OCI-LY3 (cell line): ENCODE data around the gene AP3S2.

ENCODE experiments used
- H2AFZ ChIP-seq: fragments of 200-600, 300-600 bp; shearing (Covaris generic); 2 replicates; pipeline ENCODE4 v1.6.0; 2014; ENCODE audit warnings: antibody characterized with exemption, low read depth, low read length
- H3K27ac ChIP-seq: fragments of 200-600, 300-600 bp; sonication (generic); 2 replicates; pipeline ENCODE4 v1.5.1; 2014; ENCODE audit warnings: mild to moderate bottlenecking, low read length, moderate library complexity, mixed read lengths
- H3K27me3 ChIP-seq: fragments of 200-600, 300-600 bp; sonication (generic); 2 replicates; pipeline ENCODE4 v1.6.1; 2014; ENCODE audit warnings: low read depth, low read length, mixed read lengths
- H3K36me3 ChIP-seq: fragments of 200-600, 300-600 bp; sonication (generic); replicated peaks from 2 replicates; pipeline ENCODE3; 2014; ENCODE audit warnings: low read depth, low read length, mixed read lengths
- H3K4me1 ChIP-seq: fragments of 300-600, 200-600 bp; sonication (generic); 2 replicates; pipeline ENCODE4 v1.6.1; 2014; ENCODE audit warnings: low read length, mixed read lengths
- H3K4me2 ChIP-seq: fragments of 200-600, 300-600 bp; sonication (generic); 2 replicates; pipeline ENCODE4 v1.6.1; 2014; ENCODE audit warnings: low read length, mixed read lengths
- H3K4me3 ChIP-seq: fragments of 300-600, 200-600 bp; sonication (generic); 2 replicates; pipeline ENCODE4 v1.5.1; 2014; ENCODE audit warnings: antibody characterized with exemption, mild to moderate bottlenecking, low read length, moderate library complexity
- H3K79me2 ChIP-seq: fragments of 300-600, 200-600 bp; shearing (Covaris generic); 2 replicates; pipeline ENCODE4 v1.6.1; 2014; ENCODE audit warnings: mild to moderate bottlenecking, low read length, mixed read lengths
- H3K9ac ChIP-seq: fragments of 300-600, 200-600 bp; shearing (Covaris generic); 2 replicates; pipeline ENCODE4 v1.6.0; 2014; ENCODE audit warnings: mild to moderate bottlenecking, low read length, moderate library complexity
- H3K9me3 ChIP-seq: fragments of 200-600, 300-600 bp; shearing (Covaris generic); 2 replicates; pipeline ENCODE4 v1.6.1; 2014; ENCODE audit warnings: low read length, mixed read lengths; ENCODE audit not compliant: insufficient read depth
- H4K20me1 ChIP-seq: fragments of 200-600, 300-600 bp; sonication (generic); 2 replicates; pipeline ENCODE4 v1.6.1; 2016; ENCODE audit warnings: low read length, mixed read lengths; ENCODE audit not compliant: insufficient read depth
- EZH2phosphoT487 ChIP-seq: fragments of 200-600 bp; shearing (Covaris generic); IDR thresholded peaks from 2 replicates; pipeline ENCODE4 v1.6.1; 2018; ENCODE audit warnings: antibody characterized with exemption, mixed run types, low read depth
- TF ChIP-seq, protein P1 (sequence below): fragments of 200-600, 300-600 bp; sonication (generic); IDR thresholded peaks from 2 replicates; pipeline ENCODE4 v1.5.1; 2014; ENCODE audit warnings: antibody characterized with exemption, low read length, low read depth

The AP3S2 gene

GRCh38 chr15:89830639-89831038 lies 63.2 kb downstream of the AP3S2 start:
- H3K79me2 ChIP-seq: no peaks in the 10 kb centered on the region
- no peak overlapping the region for H3K4me2 ChIP-seq
- H2AFZ ChIP-seq: no peak overlapping the region
- no peaks in the 10 kb centered on the region for H3K27me3 ChIP-seq
- H3K36me3 ChIP-seq: peaks cover 33% of the 10 kb centered on the region
- TF ChIP-seq EZH2phosphoT487: no peak
- H3K9ac ChIP-seq: no peak overlapping the region
- H3K9me3 ChIP-seq: no peaks in the 10 kb centered on the region
- H3K4me1 ChIP-seq: peaks cover 5% of the 10 kb centered on the region
- no peaks in the 10 kb centered on the region for H4K20me1 ChIP-seq
- H3K27ac ChIP-seq: no peak overlapping the region
- H3K4me3 ChIP-seq: no peak overlapping the region

DNA sequence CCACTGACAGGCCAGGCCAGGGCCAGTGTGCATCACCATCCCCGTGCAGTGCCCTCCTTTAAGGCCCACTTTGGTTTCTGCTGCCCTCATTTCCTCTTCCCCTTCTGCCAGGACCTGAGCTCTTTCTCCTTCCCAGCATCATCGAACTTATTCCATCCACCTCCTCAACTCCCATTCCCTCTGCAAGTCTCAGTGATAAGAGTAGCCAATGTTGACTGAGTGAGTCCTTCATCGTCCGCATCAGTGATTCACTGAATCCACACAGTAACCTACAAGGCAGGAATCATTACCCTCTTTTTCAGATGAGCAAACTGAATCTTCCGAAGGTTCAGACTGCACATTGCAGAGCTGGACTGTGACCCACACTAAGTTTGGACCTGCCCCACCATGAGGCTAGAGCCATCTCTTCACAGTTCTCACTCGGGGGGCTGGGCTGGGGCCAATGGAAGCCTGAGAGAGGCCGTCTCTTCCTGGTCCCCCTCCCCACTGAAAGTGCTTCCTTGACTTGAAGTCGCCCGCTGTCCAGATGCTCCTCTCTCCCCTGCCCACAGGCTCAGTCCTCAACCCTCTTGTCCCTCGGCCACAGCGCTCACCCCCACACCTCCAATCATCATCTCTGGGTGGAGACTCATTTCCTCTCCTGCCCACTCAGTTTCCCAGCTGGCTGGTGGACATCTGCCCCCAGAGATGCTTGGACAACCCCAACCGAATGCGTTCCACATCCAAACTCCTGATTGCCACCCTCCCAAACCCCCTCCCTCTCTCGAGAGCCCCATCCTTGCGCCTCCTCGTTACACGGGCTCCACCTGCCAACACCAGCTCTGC lies 64.0 kb downstream of the AP3S2 start:
- Histone ChIP-seq H3K4me3 (no peak overlapping the region), H3K79me2 (no peaks in the 10 kb centered on the region), H3K9me3 (no peaks in the 10 kb centered on the region), H3K27me3 (no peaks in the 10 kb centered on the region), H3K36me3 (peaks cover 27% of the 10 kb centered on the region), H3K9ac (no peak overlapping the region), H4K20me1 (no peaks in the 10 kb centered on the region), H2AFZ (no peak overlapping the region), H3K27ac (no peak overlapping the region), H3K4me1 (peaks cover 13% of the 10 kb centered on the region), H3K4me2 (no peak overlapping the region)
- TF ChIP-seq EZH2phosphoT487: no peak
- TF ChIP-seq, protein P1, sequence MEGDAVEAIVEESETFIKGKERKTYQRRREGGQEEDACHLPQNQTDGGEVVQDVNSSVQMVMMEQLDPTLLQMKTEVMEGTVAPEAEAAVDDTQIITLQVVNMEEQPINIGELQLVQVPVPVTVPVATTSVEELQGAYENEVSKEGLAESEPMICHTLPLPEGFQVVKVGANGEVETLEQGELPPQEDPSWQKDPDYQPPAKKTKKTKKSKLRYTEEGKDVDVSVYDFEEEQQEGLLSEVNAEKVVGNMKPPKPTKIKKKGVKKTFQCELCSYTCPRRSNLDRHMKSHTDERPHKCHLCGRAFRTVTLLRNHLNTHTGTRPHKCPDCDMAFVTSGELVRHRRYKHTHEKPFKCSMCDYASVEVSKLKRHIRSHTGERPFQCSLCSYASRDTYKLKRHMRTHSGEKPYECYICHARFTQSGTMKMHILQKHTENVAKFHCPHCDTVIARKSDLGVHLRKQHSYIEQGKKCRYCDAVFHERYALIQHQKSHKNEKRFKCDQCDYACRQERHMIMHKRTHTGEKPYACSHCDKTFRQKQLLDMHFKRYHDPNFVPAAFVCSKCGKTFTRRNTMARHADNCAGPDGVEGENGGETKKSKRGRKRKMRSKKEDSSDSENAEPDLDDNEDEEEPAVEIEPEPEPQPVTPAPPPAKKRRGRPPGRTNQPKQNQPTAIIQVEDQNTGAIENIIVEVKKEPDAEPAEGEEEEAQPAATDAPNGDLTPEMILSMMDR: no peak

- Histone ChIP-seq H3K4me1 (peaks cover 20% of the 10 kb centered on the region), H3K27ac (no peak overlapping the region), H3K9me3 (no peaks in the 10 kb centered on the region), H3K27me3 (no peaks in the 10 kb centered on the region), H3K36me3 (peaks cover 23% of the 10 kb centered on the region), H3K4me2 (no peak overlapping the region), H3K9ac (no peak overlapping the region), H3K79me2 (no peaks in the 10 kb centered on the region), H2AFZ (no peak overlapping the region), H4K20me1 (no peaks in the 10 kb centered on the region), H3K4me3 (no peak overlapping the region)
- TF ChIP-seq, protein P1: no peak
- TF ChIP-seq EZH2phosphoT487: no peak
Observed at GRCh38 chr15:89829161-89829560, 64.6 kb downstream of the AP3S2 start.

GRCh38 chr15:89828281-89829145 lies 65.3 kb downstream of the AP3S2 start:
- Histone ChIP-seq H3K4me2 (no peak overlapping the region), H3K9me3 (no peaks in the 10 kb centered on the region), H3K27ac (no peak overlapping the region), H3K4me3 (no peak overlapping the region), H3K79me2 (no peaks in the 10 kb centered on the region), H2AFZ (no peak overlapping the region), H3K9ac (no peak overlapping the region), H3K36me3 (peaks cover 16% of the 10 kb centered on the region), H3K27me3 (no peaks in the 10 kb centered on the region), H4K20me1 (no peaks in the 10 kb centered on the region), H3K4me1 (peaks cover 26% of the 10 kb centered on the region)
- no peak for TF ChIP-seq EZH2phosphoT487
- TF ChIP-seq, protein P1: no peak
